Measurements from ENCODE around the gene AGBL5. TPM values are rescaled to one million over a fixed set of nuclear protein-coding genes. Genes with fewer than 3 reads are reported as not detected.
A peak's percentile ranks its signal among the peaks of the same experiment; 100 is the strongest.

The AGBL5 gene
- total RNA-seq, 1 experiment from 2014 or later, result 22.8 TPM

GRCh38 chr2:27029051-27029450 lies 22.4 kb upstream of the AGBL5 start:
- DNase-seq (ENCODE audit: low read depth in 1 of 2, low spot score in 2 of 2), result no peak

GRCh38 chr2:27032495-27033252 lies 18.8 kb upstream of the AGBL5 start, which contains the start of gene TMEM214:
TMEM214 (plus strand) TSS chr2:27032965; CDS start chr2:27033016, 51 bp downstream.
- peak; percentile 90 to 91 for DNase-seq (ENCODE audit: low read depth in 1 of 2, low spot score in 2 of 2)
- H3K27me3 ChIP-seq (replicated peaks), result no peaks in the 10 kb centered on the region
- peaks cover 10% of the 10 kb centered on the region for H3K4me1 ChIP-seq (replicated peaks)
- H3K36me3 ChIP-seq, result peaks cover 54% of the 10 kb centered on the region
- peak within 1 kb of the TSS; percentile 80 for H3K27ac ChIP-seq
- peak within 1 kb of the TSS; percentile 93 for H3K4me3 ChIP-seq
- H3K9me3 ChIP-seq (replicated peaks), result no peaks in the 10 kb centered on the region

More at GRCh38 chr2:27029051-27029450, 22.4 kb upstream of the AGBL5 start:
- peaks cover 7% of the 10 kb centered on the region for H3K4me1 ChIP-seq (replicated peaks)
- no peaks in the 10 kb centered on the region for H3K27me3 ChIP-seq (replicated peaks)
- H3K36me3 ChIP-seq, result peaks cover 35% of the 10 kb centered on the region
- H3K9me3 ChIP-seq (replicated peaks), result no peaks in the 10 kb centered on the region
- H3K27ac ChIP-seq, result no peak overlapping the region
- no peak overlapping the region for H3K4me3 ChIP-seq

DNA sequence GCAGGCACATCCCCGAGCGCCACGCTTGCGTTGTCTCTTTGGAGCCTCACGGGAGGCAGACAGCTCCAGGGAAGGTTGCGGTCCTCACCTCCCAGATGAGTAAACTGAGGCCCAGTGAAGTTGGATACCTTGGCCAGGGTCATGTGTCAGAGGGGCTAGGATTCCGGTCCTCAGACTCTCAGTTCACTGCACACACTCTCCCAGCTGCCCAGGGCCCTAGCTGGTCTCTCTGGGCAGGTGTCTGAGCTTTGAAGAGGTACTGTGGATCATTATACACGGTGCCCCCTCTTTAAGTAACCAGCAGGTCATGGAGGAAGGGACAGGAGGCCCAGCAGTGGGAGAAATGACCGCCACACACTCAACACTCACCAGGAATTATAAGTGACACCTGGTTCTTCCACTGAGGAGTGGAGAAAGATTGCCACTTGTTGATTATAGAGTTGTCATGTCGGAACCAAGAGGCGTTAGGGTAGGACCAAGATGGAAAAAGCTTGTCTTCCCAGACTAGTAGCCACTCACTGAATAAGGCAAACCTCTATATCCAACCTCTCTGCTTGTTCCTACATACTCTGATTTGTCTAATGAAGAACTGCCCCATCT lies 18.1 kb upstream of the AGBL5 start:
- Histone ChIP-seq H3K27ac (peak overlapping the region; percentile 80), H3K36me3 (peaks cover 60% of the 10 kb centered on the region), H3K4me1 (replicated peaks) (peaks cover 10% of the 10 kb centered on the region), H3K27me3 (replicated peaks) (no peaks in the 10 kb centered on the region), H3K4me3 (peak overlapping the region; percentile 93), H3K9me3 (replicated peaks) (no peaks in the 10 kb centered on the region)
- DNase-seq (ENCODE audit: low read depth in 1 of 2, low spot score in 2 of 2), result no peak

DNA sequence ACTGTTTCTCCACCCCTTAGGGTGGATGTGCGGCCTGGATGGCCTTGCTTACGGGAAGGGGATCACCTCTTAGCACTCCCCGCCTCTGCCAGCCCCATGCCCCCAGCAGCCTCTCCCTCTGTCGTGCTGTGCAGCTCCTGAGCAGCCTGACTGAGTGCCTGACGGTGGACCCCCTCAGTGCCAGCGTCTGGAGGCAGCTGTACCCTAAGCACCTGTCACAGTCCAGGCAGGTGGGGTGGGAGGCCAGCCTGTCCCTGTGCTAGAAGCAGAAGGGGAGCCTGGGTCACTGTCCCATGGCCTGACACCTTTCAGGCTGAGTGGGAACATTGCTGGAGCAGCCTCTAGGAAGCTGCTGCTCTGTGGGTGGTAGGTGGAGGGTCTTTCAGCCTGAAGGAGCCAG lies 13.5 kb upstream of the AGBL5 start:
- Histone ChIP-seq H3K4me1 (replicated peaks) (peaks cover 44% of the 10 kb centered on the region), H3K27me3 (replicated peaks) (no peaks in the 10 kb centered on the region), H3K4me3 (no peak overlapping the region), H3K36me3 (peaks cover 91% of the 10 kb centered on the region), H3K27ac (no peak overlapping the region), H3K9me3 (replicated peaks) (no peaks in the 10 kb centered on the region)
- DNase-seq (ENCODE audit: low read depth in 1 of 2, low spot score in 2 of 2), result no peak

GRCh38 chr2:27038631-27039339 lies 12.7 kb upstream of the AGBL5 start:
- no peak overlapping the region for H3K4me3 ChIP-seq
- H3K36me3 ChIP-seq, result peaks cover 86% of the 10 kb centered on the region
- H3K27ac ChIP-seq, result no peak overlapping the region
- H3K9me3 ChIP-seq (replicated peaks), result no peaks in the 10 kb centered on the region
- no peaks in the 10 kb centered on the region for H3K27me3 ChIP-seq (replicated peaks)
- no peak for DNase-seq (ENCODE audit: low read depth in 1 of 2, low spot score in 2 of 2)
- H3K4me1 ChIP-seq (replicated peaks), result peaks cover 51% of the 10 kb centered on the region

GRCh38 chr2:27039426-27039825 lies 12.0 kb upstream of the AGBL5 start:
- peaks cover 48% of the 10 kb centered on the region for H3K4me1 ChIP-seq (replicated peaks)
- no peak for DNase-seq (ENCODE audit: low read depth in 1 of 2, low spot score in 2 of 2)
- no peaks in the 10 kb centered on the region for H3K9me3 ChIP-seq (replicated peaks)
- no peaks in the 10 kb centered on the region for H3K27me3 ChIP-seq (replicated peaks)
- no peak overlapping the region for H3K4me3 ChIP-seq
- no peak overlapping the region for H3K27ac ChIP-seq
- H3K36me3 ChIP-seq, result peaks cover 83% of the 10 kb centered on the region

DNA sequence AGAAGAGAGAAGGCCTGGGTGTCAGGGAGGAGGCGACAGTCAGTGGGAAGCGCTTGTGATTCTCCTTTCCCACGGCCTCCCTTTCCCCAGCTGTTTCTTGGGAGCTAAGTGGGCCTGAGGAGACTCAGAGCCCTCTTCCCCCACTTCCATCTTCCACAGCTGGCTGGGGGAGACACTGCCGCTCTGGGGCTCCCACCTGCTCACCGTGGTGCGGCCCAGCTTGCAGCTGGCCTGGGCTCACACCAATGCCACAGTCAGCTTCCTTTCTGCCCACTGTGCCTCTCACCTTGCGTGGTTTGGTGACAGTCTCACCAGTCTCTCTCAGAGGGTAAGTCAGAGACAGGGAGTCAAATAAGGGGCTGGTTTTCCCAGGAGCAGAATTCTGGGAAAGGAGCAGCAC lies 11.6 kb upstream of the AGBL5 start:
- Histone ChIP-seq H3K27ac (no peak overlapping the region), H3K9me3 (replicated peaks) (no peaks in the 10 kb centered on the region)

GRCh38 chr2:27040282-27040681 lies 11.2 kb upstream of the AGBL5 start:
- Histone ChIP-seq H3K27ac (peak overlapping the region; percentile 60; the same call in 1 of the 2 replicates), H3K9me3 (replicated peaks) (no peaks in the 10 kb centered on the region), H3K36me3 (peaks cover 76% of the 10 kb centered on the region), H3K4me1 (replicated peaks) (peaks cover 48% of the 10 kb centered on the region), H3K4me3 (no peak overlapping the region), H3K27me3 (replicated peaks) (no peaks in the 10 kb centered on the region)
- no peak for DNase-seq (ENCODE audit: low read depth in 1 of 2, low spot score in 2 of 2)

More for the DNA sequence above, 11.6 kb upstream of the AGBL5 start:
- no peak for DNase-seq (ENCODE audit: low read depth in 1 of 2, low spot score in 2 of 2)
- Histone ChIP-seq H3K4me1 (replicated peaks) (peaks cover 48% of the 10 kb centered on the region), H3K4me3 (no peak overlapping the region), H3K36me3 (peaks cover 78% of the 10 kb centered on the region), H3K27me3 (replicated peaks) (no peaks in the 10 kb centered on the region)

- Histone ChIP-seq H3K27ac (peak overlapping the region; percentile 60), H3K4me1 (replicated peaks) (peaks cover 48% of the 10 kb centered on the region), H3K27me3 (replicated peaks) (no peaks in the 10 kb centered on the region), H3K9me3 (replicated peaks) (no peaks in the 10 kb centered on the region), H3K4me3 (no peak overlapping the region), H3K36me3 (peaks cover 64% of the 10 kb centered on the region)
- DNase-seq (ENCODE audit: low read depth in 1 of 2, low spot score in 2 of 2), result peak; percentile 89 to 90
These were observed 9.7 kb upstream of the AGBL5 start for GRCh38 chr2:27041752-27042151.

DNA sequence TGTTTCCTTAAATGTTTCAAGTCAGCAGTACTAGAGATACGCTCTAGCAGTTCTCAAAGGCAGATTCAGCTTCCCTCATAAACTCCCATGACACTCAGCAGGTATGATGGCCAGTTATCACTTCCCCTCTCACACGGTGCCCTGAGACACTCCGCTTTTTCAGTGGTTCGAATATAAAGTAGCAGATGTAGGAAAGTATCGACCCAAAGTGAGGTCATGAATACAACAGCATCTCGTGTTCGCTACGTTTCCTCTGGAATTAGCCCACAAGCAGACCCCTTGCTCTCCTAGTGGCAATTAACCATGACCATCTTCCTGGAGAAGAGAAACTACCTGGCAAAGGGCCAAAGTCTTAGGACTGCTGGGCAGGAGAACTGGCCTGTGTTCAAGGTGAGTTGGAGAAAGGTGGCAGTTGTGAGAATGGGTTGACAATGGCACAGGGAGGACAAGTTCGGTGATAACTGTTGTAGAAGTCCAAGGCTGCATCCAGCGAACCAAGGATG lies 9.3 kb upstream of the AGBL5 start:
- Histone ChIP-seq H3K4me1 (replicated peaks) (peaks cover 48% of the 10 kb centered on the region), H3K27me3 (replicated peaks) (no peaks in the 10 kb centered on the region), H3K4me3 (no peak overlapping the region), H3K9me3 (replicated peaks) (no peaks in the 10 kb centered on the region), H3K36me3 (peaks cover 59% of the 10 kb centered on the region), H3K27ac (peak overlapping the region; percentile 60)
- DNase-seq (ENCODE audit: low read depth in 1 of 2, low spot score in 2 of 2), result no peak

DNA sequence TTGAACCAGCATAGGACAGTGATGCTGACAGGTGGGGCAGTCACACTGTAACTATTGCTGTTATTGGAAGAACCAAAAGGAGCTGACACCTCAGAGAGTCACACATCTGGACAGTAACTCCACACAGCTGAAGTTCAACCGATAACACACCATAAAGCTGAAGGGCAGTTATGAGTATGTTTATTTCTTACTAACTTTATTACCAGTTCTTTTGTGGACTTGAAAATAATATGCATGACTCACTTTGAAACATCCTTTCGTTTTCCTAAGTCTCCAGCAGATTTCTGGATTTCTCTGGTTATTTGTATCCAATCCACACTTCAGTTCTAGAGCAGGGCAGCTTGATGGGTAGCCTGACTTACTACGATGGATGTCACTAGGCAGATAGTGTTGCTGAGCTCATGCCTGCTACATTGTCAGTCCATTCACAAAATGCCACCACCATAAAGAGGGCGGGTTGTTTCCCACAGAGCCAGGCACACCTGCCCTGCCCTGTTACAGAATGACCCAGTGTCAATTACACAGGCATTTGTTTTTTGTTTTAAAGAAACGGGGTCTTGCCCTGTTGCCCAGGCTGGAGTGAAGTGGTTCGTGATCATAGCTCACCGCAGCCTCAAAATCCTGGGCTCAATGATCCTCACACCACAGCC lies 8.4 kb upstream of the AGBL5 start:
- H3K36me3 ChIP-seq, result peaks cover 50% of the 10 kb centered on the region
- peak in 1 of 2 experiments; percentile 72 for DNase-seq (ENCODE audit: low read depth in 1 of 2, low spot score in 2 of 2)

GRCh38 chr2:27049422-27050280 lies 1.8 kb upstream of the AGBL5 start:
- H3K4me1 ChIP-seq (replicated peaks), result peaks cover 19% of the 10 kb centered on the region
- 0 out of 2 replicates have a peak overlapping the region, but pooled peaks have one; percentile 0 for H3K27ac ChIP-seq
- no peaks in the 10 kb centered on the region for H3K27me3 ChIP-seq (replicated peaks)
- DNase-seq (ENCODE audit: low read depth in 1 of 2, low spot score in 2 of 2), result peak in 1 of 2 experiments; percentile 69
- H3K36me3 ChIP-seq, result peaks cover 19% of the 10 kb centered on the region
- H3K4me3 ChIP-seq, result peak overlapping the region; percentile 61
- 0 out of 2 replicates have a peak, but pooled peaks cover 2% of the 10 kb centered on the region for H3K9me3 ChIP-seq (replicated peaks)

More for the DNA sequence above, 8.4 kb upstream of the AGBL5 start:
- Histone ChIP-seq H3K27me3 (replicated peaks) (no peaks in the 10 kb centered on the region), H3K4me3 (no peak overlapping the region), H3K4me1 (replicated peaks) (peaks cover 48% of the 10 kb centered on the region), H3K27ac (peak overlapping the region; percentile 60), H3K9me3 (replicated peaks) (no peaks in the 10 kb centered on the region)
